Neuronal stem cell (in vitro differentiated cells): ENCODE measurements around the gene PPIL6.

ENCODE experiments used
- DNase-seq: peaks from one replicate; pipeline ENCODE4 v3.0.0-alpha.2; 2013; ENCODE audit warnings: low spot score
- H2AFZ ChIP-seq: one replicate; pipeline ENCODE4 v1.6.1; 2013; ENCODE audit warnings: mild to moderate bottlenecking, low read length, inconsistent platforms
- H2AK5ac ChIP-seq: 2 replicates; pipeline ENCODE4 v1.6.1; 2013; ENCODE audit warnings: low read depth, mild to moderate bottlenecking, inconsistent platforms, low read length, moderate library complexity, mixed read lengths
- H2BK120ac ChIP-seq: 2 replicates; pipeline ENCODE4 v1.6.1; 2013; ENCODE audit warnings: low read depth, mild to moderate bottlenecking, inconsistent platforms, low read length, moderate library complexity, mixed read lengths
- H2BK12ac ChIP-seq: one replicate; pipeline ENCODE4 v1.6.1; 2013; ENCODE audit warnings: low read length, inconsistent platforms
- H2BK15ac ChIP-seq: 2 replicates; pipeline ENCODE4 v1.6.1; 2013; ENCODE audit warnings: mild to moderate bottlenecking, low read length, inconsistent platforms, mixed read lengths
- H2BK5ac ChIP-seq: one replicate; pipeline ENCODE4 v1.6.1; 2013; ENCODE audit warnings: inconsistent platforms, mild to moderate bottlenecking, low read length, moderate library complexity
- H3K14ac ChIP-seq: one replicate; pipeline ENCODE4 v1.6.1; 2013; ENCODE audit warnings: low read length, inconsistent platforms
- H3K18ac ChIP-seq: 2 replicates; pipeline ENCODE4 v1.6.1; 2013; ENCODE audit warnings: low read length, inconsistent platforms
- H3K23ac ChIP-seq: 2 replicates; pipeline ENCODE4 v1.6.1; 2013; ENCODE audit warnings: low read depth, mild to moderate bottlenecking, mixed read lengths, low read length, inconsistent platforms; ENCODE audit not compliant: poor library complexity
- H3K27ac ChIP-seq: replicated peaks from 3 replicates; pipeline ENCODE4 v1.5.1; 2013; ENCODE audit warnings: low read length, inconsistent platforms
- H3K27me3 ChIP-seq, 3 experiments: 2 replicates each; pipeline ENCODE4 v1.6.1; 2013; ENCODE audit warnings: low read length in 3 of 3, mild to moderate bottlenecking in 2 of 3, inconsistent platforms in 1 of 3, low read depth in 1 of 3, mixed read lengths in 1 of 3, moderate library complexity in 1 of 3; ENCODE audit not compliant: control insufficient read depth in 3 of 3, insufficient read depth in 3 of 3
- H3K36me3 ChIP-seq, 2 donors: replicated peaks in 1 of 2; 2 replicates each; pipeline ENCODE4 v1.6.1; 2013; ENCODE audit warnings: low read length in 2 of 2; ENCODE audit not compliant: control insufficient read depth in 2 of 2, insufficient read depth in 2 of 2
- H3K4ac ChIP-seq: 2 replicates; pipeline ENCODE4 v1.6.1; 2013; ENCODE audit warnings: inconsistent platforms, mild to moderate bottlenecking, low read length, moderate library complexity
- H3K4me1 ChIP-seq, 2 donors: 1 replicate in 1 of 2; 2 replicates in 1 of 2; pipeline ENCODE4 v1.6.1; 2013; ENCODE audit warnings: low read length in 2 of 2, low read depth in 1 of 2; ENCODE audit not compliant: control insufficient read depth in 2 of 2, insufficient read depth in 1 of 2
- H3K4me2 ChIP-seq: one replicate; pipeline ENCODE4 v1.6.1; 2013; ENCODE audit warnings: mild to moderate bottlenecking, low read length, inconsistent platforms; ENCODE audit not compliant: insufficient read depth, poor library complexity, severe bottlenecking
- H3K4me3 ChIP-seq, 2 donors: 2 replicates each; pipeline ENCODE4 v1.5.1; 2013; ENCODE audit warnings: low read length in 2 of 2, mild to moderate bottlenecking in 2 of 2, inconsistent platforms in 1 of 2, moderate library complexity in 1 of 2
- H3K79me1 ChIP-seq: one replicate; pipeline ENCODE4 v1.6.1; 2013; ENCODE audit warnings: low read depth, mild to moderate bottlenecking, inconsistent platforms, low read length, moderate library complexity
- H3K9ac ChIP-seq: one replicate; pipeline ENCODE4 v1.6.1; 2013; ENCODE audit warnings: mild to moderate bottlenecking, low read depth, low read length, inconsistent platforms; ENCODE audit not compliant: poor library complexity
- H3K9me3 ChIP-seq, 2 donors: replicated peaks in 1 of 2; 2 replicates each; pipeline versions ENCODE3 to v1.6.1; 2013; ENCODE audit warnings: low read length in 2 of 2, mild to moderate bottlenecking in 2 of 2, inconsistent platforms in 1 of 2, low read depth in 1 of 2, mixed read lengths in 1 of 2, moderate library complexity in 1 of 2; ENCODE audit not compliant: control insufficient read depth in 2 of 2, insufficient read depth in 1 of 2
- H4K8ac ChIP-seq: one replicate; pipeline ENCODE4 v1.6.1; 2013; ENCODE audit warnings: low read depth, mild to moderate bottlenecking, inconsistent platforms, low read length, moderate library complexity
- H4K91ac ChIP-seq: one replicate; pipeline ENCODE4 v1.6.1; 2013; ENCODE audit warnings: low read length, low read depth, mild to moderate bottlenecking, inconsistent platforms; ENCODE audit not compliant: poor library complexity
- WGBS, 2 donors: extraction: QIAGEN DNeasy Blood & Tissue Kit; methylation state at CpG; one replicate each; pipeline ENCODE4 v1.1.7; 2013; ENCODE audit warnings: missing lambda C conversion rate in 2 of 2, mixed read lengths in 1 of 2; ENCODE audit not compliant: insufficient read length in 2 of 2, insufficient replicate concordance in 1 of 2; ENCODE audit errors: extremely low coverage in 2 of 2; 5-methylcytosine and 5-hydroxymethylcytosine counted together

Gene PPIL6

GRCh38 chr6:109381061-109381746 is 59.2 kb downstream of the PPIL6 start:
- Histone ChIP-seq H3K27me3 (no peaks in the 10 kb centered on the region), H3K9me3 (no peaks in the 10 kb centered on the region), H2AFZ (peak overlapping the region; percentile 88), H3K4me3 (peak overlapping the region; percentile 95 to 100), H4K8ac (no peak overlapping the region), H3K4ac (no peak overlapping the region), H2BK120ac (peak overlapping the region; percentile 79), H3K4me2 (peak overlapping the region; percentile 38), H3K4me1 (peaks cover 2% of the 10 kb centered on the region in 2 donors), H3K27ac (peak overlapping the region; percentile 99), H3K79me1 (peaks cover 2% of the 10 kb centered on the region), H3K18ac (peak overlapping the region; percentile 96), H2AK5ac (no peak overlapping the region), H3K9ac (peak overlapping the region; percentile 100), H2BK5ac (peak overlapping the region; percentile 99), H4K91ac (no peak overlapping the region), H3K23ac (no peak overlapping the region), H2BK15ac (peak overlapping the region; percentile 97), H2BK12ac (no peak overlapping the region), H3K14ac (peak overlapping the region; percentile 97), H3K36me3 (peaks cover 3 to 33% of the 10 kb centered on the region in 2 donors)
- WGBS, 2 donors, result no CpG with 5 or more reads among the region's 25 CpGs
- DNase-seq, result no peak

GRCh38 chr6:109379711-109380110 is 60.7 kb downstream of the PPIL6 start:
- Histone ChIP-seq H3K27me3 (no peaks in the 10 kb centered on the region), H3K18ac (no peak overlapping the region), H2BK15ac (no peak overlapping the region), H3K9ac (no peak overlapping the region), H4K91ac (no peak overlapping the region), H3K9me3 (no peaks in the 10 kb centered on the region), H2AK5ac (no peak overlapping the region), H3K14ac (no peak overlapping the region), H3K4me3 (peak overlapping the region in 1 of 2 donors; percentile 95), H3K4me1 (peaks cover 2% of the 10 kb centered on the region in 2 donors), H2BK5ac (no peak overlapping the region), H4K8ac (no peak overlapping the region), H3K27ac (no peak overlapping the region), H2BK12ac (no peak overlapping the region), H3K79me1 (peaks cover 2% of the 10 kb centered on the region), H2AFZ (no peak overlapping the region), H3K36me3 (peaks cover 7 to 47% of the 10 kb centered on the region in 2 donors), H3K4me2 (no peak overlapping the region), H3K23ac (no peak overlapping the region), H2BK120ac (no peak overlapping the region), H3K4ac (no peak overlapping the region)
- WGBS, 2 donors, result no CpG with 5 or more reads among the region's 2 CpGs
- no peak for DNase-seq

- Histone ChIP-seq H4K91ac (no peak overlapping the region), H3K79me1 (peaks cover 2% of the 10 kb centered on the region), H2BK5ac (no peak overlapping the region), H2AFZ (no peak overlapping the region), H3K9ac (no peak overlapping the region), H2BK12ac (no peak overlapping the region), H3K4me3 (no peak overlapping the region), H3K4me2 (no peak overlapping the region), H2BK15ac (no peak overlapping the region), H3K27ac (no peak overlapping the region), H3K14ac (no peak overlapping the region), H4K8ac (no peak overlapping the region), H3K36me3 (peaks cover 18 to 67% of the 10 kb centered on the region in 2 donors), H3K4me1 (peaks cover 0 to 2% of the 10 kb centered on the region in 2 donors), H3K4ac (no peak overlapping the region), H3K9me3 (no peaks in the 10 kb centered on the region), H3K23ac (no peak overlapping the region), H2BK120ac (no peak overlapping the region), H2AK5ac (no peak overlapping the region), H3K27me3 (no peaks in the 10 kb centered on the region), H3K18ac (no peak overlapping the region)
- DNase-seq, result no peak
- WGBS, 2 donors, result no CpG with 5 or more reads among the region's 3 CpGs
Observed at GRCh38 chr6:109377717-109378116, 62.7 kb downstream of the PPIL6 start.

- no peak overlapping the region for H3K23ac ChIP-seq
- no peak overlapping the region for H3K4ac ChIP-seq
- no peak overlapping the region for H4K8ac ChIP-seq
- peaks cover 18 to 100% of the 10 kb centered on the region in 2 donors for H3K36me3 ChIP-seq
- H3K27ac ChIP-seq, result no peak overlapping the region
- H3K4me2 ChIP-seq, result no peak overlapping the region
- no peak overlapping the region for H3K18ac ChIP-seq
- no peaks in the 10 kb centered on the region for H3K79me1 ChIP-seq
- no CpG with 5 or more reads among the region's 4 CpGs for WGBS, 2 donors
- H3K4me1 ChIP-seq, result no peaks in the 10 kb centered on the region
- H3K9ac ChIP-seq, result no peak overlapping the region
- no peak overlapping the region for H2BK15ac ChIP-seq
- H2BK120ac ChIP-seq, result no peak overlapping the region
- H2AK5ac ChIP-seq, result no peak overlapping the region
- no peak overlapping the region for H3K14ac ChIP-seq
- no peak overlapping the region for H2BK5ac ChIP-seq
- H3K27me3 ChIP-seq, result no peaks in the 10 kb centered on the region
- no peak for DNase-seq
- H2BK12ac ChIP-seq, result no peak overlapping the region
- no peak overlapping the region for H2AFZ ChIP-seq
- no peaks in the 10 kb centered on the region for H3K9me3 ChIP-seq
- H4K91ac ChIP-seq, result no peak overlapping the region
- no peak overlapping the region for H3K4me3 ChIP-seq
Observed at GRCh38 chr6:109374326-109374892, 66.0 kb downstream of the PPIL6 start.
